Upper lobe of left lung (tissue), 4 donors: ENCODE measurements around the gene ELMOD2.

Experiments used
- CTCF ChIP-seq, 6 experiments: fragments of 450-650 bp in 4 of 6; fragments of 200-600 bp in 2 of 6; sonication (generic) in 2 of 6; IDR thresholded peaks; one replicate each; pipeline ENCODE4 v1.5.1; 2016 to 2019; ENCODE audit warnings: antibody characterized with exemption in 6 of 6
- EP300 ChIP-seq, 4 donors: sonication (generic); formaldehyde crosslinking; IDR thresholded peaks; one replicate each; pipeline ENCODE4 v1.5.1; 2017; ENCODE audit warnings: antibody characterized with exemption in 4 of 4, control low read depth in 2 of 4
- POLR2A ChIP-seq, 4 donors: fragments of 450-650 bp; IDR thresholded peaks; one replicate each; pipeline ENCODE4 v1.5.1; 2016 to 2017; ENCODE audit warnings: antibody characterized with exemption in 4 of 4, mild to moderate bottlenecking in 2 of 4

- TF ChIP-seq POLR2A (IDR thresholded peaks at IDR 0.05) (no peak), CTCF (IDR thresholded peaks at IDR 0.05) (no peak), EP300 (IDR thresholded peaks at IDR 0.05) (no peak)
These were observed 60.5 kb downstream of the ELMOD2 start for GRCh38 chr4:140584439-140584838.
